ENCODE data around the gene NPHP4.

The NPHP4 gene

DNA sequence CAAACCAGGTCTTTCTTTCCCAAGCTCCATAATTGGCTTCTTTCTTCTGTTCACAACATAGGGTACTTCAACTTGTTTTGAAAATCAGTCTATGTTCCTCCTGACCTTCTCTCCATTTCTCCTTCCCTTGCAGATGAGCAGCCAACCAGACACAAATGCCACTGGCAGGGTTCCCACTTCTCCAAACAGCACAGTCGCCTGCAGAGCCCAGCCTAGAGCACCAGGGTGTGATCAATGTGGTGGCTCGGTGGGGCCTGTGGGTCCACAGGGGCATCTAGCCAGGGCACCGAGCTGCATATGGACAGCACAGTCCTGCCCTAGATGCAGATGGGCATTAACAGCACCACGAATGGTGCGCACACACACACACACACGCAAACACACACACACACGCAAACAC, 112.8 kb downstream of the NPHP4 start:
- no peak for DNase-seq (ENCODE audit: low read depth in 2 of 2)

DNA sequence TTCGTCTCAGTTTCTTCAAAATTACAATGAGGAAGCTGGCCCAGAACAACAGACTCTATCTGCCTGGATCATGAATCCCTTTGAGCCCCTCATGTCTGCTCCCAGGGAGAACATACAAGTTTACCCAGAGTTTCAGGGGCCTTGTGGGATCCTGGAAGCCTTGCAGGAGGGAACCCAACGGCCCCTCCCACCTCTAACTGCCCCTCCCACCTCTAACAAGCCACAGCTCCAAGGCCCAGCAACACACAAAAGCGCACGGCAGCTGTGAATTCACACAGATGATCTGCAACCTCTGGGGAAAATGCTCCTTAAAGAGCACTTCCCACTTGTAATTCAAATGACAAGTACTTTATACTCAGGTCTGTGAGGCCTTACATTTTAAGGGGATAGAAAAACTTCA, 113.3 kb downstream of the NPHP4 start:
- DNase-seq (ENCODE audit: low read depth in 2 of 2), result no peak

DNA sequence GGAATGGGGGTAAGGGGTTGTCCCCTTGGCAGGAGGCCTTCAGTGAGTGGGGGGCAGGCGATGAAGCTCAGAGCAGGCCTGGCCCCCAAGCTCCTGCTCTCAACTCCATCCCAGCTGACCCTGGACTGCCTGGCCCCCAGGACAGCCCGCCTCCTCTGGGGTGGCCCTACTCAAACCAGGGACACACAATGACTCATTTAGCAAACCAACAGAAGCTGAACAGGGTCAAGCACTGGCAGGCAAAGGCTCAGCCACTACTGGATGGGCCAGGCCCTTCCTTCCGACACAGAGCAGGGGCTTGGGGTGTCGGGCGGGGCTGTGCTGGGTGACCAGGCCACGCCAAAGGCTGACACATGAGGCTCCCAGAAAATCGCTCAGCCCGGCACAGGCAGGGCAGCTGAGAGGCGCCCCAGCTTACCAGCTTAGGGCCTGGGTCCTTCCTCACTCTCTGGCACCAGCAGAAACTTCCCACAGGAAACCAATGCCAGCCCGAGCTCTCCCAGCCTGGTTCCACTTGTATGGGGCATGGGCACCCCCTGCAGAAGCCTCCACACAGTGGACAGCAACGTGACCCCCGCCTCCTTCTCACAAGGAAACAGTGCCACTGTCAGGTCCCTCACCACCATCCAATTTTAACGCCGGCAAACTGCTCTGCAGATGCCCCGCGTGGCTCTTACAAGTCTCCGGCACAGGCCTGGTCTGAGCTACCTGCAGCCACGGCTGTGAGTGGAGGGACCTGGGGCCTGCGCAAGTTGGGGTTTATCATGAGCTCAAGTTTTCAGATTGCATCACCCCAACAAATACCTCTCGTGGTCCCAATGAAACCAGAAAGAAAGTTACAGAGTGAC, 114.3 kb downstream of the NPHP4 start:
- no peak for DNase-seq (ENCODE audit: low read depth in 2 of 2)

DNA sequence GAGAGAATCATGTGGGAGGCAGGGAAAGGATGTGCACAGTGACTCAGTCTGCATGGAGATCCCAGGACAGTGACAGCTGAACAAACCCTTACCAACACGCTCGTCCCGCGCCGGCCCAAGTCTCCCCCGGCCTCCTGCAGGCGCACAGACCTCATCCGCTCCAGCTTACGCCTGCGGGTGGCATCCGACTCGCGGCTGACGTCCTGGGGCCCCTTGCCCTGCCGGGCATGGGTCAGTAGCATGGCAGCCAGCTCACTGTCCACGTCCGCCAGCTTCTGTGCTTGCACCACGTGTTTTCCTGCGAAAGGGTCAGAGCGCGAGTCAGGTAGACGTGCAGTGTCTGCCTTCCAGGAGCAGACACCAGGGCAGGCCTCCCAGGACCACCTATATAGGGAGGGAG, 115.2 kb downstream of the NPHP4 start:
- no peak for DNase-seq (ENCODE audit: low read depth in 2 of 2)

DNA sequence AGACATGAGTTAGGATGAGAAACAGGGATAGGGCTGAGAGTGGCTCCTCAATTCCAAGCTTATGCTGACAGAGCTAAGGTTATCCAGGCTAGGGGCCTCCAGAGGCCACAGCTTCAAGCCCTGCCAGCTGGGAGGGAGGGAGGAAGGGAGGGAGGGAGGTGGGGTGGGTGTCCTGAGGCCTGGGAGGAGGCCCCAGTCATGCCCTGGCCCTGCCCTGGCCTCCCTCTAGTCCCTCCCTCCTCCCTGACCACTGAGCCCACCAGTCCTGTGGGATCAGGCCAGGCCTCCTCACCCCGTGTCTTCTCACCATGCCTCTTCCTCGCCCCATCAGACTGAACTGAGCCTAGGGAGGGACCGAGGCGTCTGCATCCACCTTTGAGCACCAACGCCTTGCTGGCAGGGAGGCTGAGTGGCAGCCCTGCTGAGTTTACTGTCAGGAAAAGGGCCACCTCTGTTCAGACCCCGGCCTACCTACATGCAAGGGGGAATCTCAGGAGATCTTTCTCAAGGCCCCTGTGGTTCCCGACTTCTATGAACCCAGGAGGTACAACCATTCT, 116.1 kb downstream of the NPHP4 start:
- no peak for DNase-seq (ENCODE audit: low read depth in 2 of 2)

DNA sequence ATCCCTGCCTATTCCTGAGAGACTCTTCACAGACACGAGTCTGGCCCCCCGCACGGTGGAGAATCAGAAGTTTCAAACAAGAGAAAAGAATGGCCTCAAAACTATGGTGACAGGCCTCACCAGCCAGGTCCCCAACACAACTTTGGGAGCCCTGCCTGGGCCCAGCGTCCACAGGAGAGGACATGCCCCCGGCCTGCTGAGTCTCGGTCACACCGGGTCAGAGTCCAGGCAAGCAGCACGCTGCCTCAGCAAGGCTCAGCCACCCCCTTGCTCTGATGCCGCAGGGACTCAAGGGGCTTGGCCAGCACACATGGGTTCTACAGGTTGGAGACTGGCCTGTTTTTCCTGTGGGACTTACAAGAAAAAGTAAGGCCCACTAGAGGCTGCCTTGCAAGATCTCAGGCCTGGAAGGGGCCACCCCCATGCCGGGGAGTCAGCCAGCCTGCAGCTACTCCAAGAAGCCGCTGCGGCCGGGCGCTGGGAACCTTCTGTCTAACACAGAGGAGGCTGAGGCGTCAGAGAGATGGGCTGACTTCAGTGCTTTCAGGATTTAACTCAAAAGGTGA, 116.8 kb downstream of the NPHP4 start:
- DNase-seq (ENCODE audit: low read depth in 2 of 2), result no peak

DNA sequence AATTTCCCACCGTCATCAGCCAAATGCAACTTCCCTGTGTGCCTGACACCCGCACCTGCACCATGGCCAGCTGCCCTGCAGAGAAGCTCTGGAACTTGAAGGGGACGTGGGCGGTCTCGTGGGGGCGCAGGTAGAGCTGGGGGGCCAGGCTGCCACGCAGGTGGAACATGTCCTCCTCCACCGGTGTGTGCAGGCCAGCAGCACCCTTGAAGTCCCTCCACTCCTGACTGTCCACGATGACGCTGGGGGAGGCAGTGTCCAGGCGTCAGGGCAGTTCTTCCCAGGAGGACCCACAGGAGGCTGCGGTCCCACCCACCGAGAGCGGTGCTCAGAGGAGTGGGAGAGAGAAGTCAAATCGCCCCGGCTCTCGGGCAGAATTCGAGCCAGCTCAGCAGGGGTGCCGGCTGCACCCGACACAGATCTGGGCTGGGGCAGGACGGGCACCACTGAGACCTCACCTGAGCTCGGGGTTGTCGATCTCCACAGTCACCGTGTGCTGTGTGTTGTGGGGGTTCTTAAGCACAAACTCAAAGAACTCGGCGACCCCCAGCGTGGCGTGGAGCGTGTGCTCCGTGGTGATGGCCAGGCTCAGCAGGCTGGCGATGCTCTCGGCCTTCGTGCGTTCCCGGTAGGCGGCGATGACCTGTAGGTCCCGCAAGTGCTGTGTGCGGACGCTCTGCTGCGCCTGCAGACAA, 117.7 kb downstream of the NPHP4 start:
- DNase-seq (ENCODE audit: low read depth in 2 of 2), result no peak

DNA sequence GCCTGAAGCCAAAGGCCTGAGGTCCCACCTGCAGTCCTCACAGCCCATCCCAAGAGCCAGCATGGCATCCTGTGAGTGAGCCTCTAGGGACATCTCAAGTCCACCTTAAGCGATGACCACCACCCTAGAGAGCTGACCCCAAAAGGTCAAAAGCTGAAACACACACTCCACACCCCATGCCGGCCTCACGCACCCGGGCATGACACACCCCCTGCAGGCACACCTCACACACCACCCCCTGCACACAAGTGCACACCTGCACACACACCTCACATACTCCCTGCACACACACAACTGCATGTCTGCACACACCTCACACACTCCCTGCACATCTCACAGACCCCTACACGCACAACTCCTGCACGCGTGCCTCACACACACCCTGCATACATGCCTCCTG, 118.7 kb downstream of the NPHP4 start:
- DNase-seq (ENCODE audit: low read depth in 2 of 2), result no peak

DNA sequence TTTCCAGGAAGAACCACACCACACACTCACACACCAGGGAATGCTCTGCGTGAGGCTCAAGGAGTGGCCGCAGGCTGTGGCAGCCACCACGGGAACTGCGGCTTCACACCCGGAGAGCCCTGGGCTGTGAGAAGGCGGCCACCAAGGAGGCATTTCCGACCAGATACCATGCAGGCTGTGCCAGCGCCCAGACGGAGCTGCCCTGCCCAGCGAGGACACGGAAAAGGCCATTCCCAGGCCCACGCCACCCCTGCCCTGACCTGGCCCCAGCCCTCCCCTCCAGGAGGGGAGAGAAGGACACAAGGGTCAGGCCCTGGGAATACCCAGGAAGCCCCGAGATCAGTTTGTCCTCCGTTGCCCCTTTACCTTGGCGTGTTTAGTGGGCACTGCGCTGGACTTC, 119.3 kb downstream of the NPHP4 start:
- no peak for DNase-seq (ENCODE audit: low read depth in 2 of 2)

DNA sequence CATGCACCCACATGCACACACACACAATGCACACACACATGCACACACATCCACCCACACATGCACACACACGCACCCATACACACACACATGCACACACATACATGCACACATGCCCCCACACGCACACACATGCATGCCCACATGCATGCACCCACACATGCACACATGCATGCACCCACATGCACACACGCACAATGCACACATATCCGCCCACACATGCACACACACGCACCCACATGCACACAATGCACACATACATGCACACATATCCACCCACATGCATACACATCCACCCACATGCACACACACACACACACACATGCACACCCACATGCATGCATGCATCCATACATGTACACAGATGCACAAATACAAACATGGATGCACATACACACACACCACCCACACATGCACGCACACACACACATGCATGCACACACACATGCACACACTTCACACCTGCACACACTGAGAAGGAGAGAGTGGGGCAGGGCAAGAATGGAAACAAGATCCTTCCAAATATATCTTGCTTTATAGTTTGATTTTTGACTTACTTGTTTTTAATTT, 123.2 kb downstream of the NPHP4 start:
- DNase-seq (ENCODE audit: low read depth in 2 of 2), result no peak

DNA sequence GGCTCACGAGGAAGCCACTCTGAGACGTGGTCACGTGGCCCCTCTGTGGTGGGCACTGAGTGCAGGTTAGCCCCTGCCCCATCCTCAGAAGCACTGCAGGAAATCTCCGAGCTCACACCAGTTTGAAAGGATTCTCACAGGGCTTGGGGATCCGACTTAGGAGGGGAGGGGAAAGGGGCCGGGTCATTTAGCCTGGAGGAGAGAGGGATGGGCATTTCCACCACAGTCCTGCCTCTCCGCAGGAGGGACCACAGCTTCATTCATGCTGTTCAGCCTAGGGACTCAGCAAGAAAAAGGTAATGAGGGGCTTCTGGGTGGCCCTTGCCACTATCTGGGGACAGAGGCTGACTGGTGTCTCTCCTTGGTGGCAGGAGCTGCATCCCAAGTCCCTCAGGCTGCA, 126.5 kb downstream of the NPHP4 start:
- DNase-seq (ENCODE audit: low read depth in 2 of 2), result no peak

DNA sequence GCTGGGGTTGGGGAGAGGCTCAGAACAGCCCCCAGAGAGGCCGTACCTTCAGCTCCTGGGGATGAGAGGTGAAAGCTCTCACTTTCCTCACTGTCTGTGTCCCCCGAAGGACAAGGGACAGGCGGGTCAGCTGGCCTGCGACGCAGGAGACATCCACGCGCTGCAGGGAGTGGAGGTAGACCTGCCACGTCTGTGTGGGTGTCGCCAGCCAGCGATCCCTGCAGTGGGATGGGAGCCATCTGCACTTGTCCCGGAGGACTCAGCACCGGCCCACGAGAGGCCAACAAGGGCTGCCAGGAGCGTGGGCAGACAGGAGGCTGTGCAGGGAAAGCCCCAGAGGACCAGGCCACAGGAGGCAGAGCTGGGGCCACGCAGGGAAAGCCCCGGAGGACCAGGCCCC, 127.2 kb downstream of the NPHP4 start:
- no peak for DNase-seq (ENCODE audit: low read depth in 2 of 2)

DNA sequence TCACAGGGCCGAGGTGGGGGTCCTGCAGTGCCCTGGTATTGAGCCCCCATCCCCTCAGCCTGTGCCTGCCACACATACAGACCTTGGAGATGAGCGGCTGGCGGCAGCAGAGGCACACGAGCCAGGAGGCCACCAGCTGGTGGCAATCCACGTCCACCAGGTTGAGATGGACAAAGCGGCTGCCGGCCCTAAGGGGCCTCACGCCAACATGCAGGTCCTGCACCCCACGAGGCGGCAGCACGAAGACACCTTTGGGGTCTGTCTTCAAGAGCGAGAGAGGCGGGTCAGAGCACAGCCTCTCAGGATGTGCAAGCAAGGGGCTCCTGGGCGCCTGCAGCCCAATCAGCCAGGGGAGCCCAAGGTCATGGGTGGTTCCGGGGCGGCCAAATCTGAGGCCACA, 128.0 kb downstream of the NPHP4 start:
- DNase-seq (ENCODE audit: low read depth in 2 of 2), result no peak

DNA sequence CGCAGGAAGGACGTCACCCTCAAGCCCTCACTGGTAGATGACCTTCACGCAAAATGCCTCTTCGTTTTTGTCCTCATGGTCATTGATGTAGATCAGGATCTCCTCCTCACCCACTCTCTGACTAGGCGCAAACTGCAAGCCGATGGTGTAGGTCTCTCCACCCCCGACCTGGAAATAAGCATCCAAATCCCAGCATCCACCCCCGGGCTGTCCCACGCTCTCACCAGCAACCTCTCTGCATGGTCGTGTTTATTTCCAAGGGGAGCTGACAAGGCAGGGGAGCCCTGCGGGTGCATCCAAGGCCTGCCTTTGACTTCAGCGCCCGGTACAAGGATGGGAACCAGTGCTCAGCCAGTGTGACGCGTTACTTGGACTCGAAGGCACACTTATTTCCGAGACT, 129.0 kb downstream of the NPHP4 start:
- DNase-seq (ENCODE audit: low read depth in 2 of 2), result no peak

DNA sequence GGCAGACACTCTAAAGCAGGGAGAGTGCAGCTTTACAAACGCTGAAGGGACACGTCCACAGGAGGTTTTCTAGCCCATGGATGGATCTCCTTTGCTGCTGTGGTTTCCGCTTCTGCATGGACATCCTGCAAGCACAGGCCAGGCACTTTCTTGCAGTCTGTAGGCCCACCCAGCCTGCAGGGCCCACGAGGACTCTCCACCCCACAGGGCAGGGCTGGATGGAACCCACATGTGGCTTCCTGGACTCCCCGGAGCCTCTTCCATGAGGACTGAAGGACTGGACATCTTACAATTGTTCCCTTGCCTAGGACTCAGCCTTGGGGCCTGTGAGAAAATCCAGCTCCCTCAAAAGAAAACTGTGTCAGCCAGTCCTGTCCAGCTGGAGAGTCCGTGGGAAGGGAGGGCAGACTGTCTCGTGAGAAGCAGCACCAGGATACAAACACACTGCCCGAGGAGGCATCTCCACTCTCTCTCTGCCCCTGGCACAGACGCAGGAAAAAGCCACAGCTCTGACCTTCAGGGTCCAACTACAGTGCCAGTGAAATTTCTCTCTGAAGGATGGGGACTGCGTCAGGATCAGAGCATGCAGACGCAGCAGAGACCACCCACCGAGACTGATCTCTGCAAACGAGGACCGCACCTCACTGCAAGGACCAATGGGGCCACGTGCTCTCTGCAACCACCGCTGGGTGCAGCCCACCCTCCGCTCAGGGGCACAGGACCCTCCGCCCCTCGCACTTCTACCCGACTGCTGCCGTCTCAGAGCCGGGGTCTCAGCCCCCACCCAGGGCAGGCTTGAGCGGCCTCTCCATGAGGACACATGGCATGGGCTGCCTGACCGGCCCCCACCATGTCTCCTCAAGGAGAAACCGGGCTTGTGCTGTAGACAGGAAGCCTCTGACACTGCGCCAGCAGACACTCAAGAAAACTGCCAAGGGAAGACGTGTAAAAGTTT, 130.1 kb downstream of the NPHP4 start:
- no peak for DNase-seq (ENCODE audit: low read depth in 2 of 2)

DNA sequence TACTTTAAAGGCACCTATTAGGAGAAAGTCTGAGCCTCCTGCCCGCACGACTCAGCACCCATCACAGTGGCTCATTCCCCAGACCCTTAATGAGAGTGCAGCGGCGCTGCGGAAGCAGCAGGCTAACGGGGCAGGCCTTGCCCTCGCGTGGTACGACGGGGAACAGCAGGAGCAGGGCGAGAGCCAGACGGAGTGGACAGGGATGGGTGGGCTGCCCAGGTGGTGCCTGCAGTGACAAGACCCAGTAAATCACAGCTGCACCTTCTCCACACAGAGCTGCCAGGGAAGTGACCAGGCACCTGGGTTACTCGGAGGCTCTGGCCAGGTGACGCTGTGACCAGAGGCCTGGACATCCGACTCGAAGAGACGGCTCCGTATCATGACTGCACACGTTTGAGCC, 131.9 kb downstream of the NPHP4 start:
- no peak for DNase-seq (ENCODE audit: low read depth in 2 of 2)

DNA sequence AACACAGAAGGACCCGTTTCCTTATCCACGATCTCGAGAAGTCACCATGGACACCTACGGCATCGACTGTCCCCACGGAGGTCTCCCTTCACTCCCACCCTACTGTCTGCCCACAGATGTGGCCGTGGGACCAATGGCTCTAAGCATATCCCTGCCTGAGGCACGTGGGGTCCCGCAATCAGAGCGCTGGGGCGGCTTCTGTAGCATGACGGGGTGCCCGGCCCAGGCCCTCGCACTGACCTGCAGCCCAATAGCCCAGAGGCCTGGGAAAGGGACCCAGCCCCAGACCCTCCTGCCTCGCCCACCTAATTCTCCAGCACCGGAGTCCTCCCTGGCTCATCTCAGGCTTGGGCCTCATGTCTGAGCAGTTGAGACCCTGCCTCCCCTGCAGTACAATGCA, 132.5 kb downstream of the NPHP4 start:
- DNase-seq (ENCODE audit: low read depth in 2 of 2), result no peak

DNA sequence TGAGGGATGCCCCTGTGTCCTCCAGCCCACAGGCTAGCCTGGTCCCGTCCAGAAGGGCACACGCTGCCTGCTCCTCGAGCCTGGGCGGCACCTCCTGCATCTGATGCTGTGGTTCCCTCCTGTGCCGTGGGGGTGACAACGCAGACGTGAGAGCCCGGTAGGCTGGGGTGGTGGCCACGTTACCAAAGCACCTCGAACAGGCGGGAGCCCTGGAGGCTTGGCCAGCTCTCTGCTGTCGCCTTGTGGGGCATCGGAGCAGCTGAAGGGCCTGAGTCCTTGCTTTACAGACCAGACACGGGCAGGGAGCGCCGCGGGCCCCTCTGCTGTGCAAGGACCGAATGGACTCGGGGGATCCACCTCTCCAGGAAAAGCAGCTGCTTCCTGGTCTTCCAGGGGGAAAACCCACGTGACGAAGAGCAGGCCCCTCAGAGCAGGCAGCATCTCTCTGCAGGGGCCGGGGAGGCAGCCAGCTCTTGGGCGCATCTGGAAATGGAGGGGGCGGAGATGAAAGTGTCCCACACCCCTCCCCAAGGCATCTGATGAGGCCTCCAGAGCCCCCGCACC, 133.3 kb downstream of the NPHP4 start:
- DNase-seq (ENCODE audit: low read depth in 2 of 2), result no peak

DNA sequence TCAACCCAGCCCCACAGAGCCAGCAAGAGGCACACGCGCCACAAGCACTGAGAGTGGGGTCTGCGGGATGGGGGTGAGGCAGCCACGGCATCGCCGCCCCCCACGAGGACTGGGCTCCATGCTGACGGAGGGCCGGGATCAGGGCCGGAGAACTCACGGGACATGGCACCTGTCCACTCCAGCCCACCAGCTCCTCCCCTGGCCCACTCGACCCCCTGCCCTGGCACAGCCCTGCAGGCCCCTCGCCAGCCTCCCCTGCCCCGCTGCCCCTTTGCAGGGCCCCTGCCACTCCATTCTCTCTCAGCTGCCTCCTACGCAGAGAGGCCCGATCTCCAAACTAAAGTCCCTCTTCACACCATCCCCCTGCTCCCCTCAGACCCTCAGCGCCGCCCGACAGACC, 134.0 kb downstream of the NPHP4 start:
- DNase-seq (ENCODE audit: low read depth in 2 of 2), result no peak

DNA sequence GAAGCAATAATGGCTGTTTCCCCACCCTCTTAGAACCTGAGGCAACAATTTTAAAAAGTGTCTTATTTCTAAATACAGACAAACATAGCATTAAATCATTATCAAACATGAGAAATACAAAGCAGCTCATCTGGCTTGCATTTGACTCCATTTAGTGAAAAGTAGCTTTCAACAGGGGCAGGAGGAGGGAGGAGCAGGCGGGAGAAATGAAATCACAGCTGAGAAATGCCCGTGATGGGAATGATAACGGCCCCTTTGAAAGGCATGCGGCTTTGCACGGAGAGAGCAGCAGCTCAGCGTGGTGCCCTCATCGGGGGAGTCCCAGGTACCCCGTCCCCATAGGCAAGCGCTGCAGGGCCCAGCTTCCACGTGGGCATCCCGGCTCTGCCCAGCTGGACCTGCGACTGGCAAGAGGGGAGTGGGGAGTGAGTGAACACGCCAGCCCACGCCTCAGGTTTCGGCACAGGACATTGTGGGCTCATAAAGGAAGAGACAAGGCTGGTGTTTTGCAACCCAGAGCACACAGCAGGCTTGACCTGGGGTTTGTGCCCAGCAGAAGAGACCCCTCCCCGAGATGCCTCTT, 134.6 kb downstream of the NPHP4 start:
- no peak for DNase-seq (ENCODE audit: low read depth in 2 of 2)

DNA sequence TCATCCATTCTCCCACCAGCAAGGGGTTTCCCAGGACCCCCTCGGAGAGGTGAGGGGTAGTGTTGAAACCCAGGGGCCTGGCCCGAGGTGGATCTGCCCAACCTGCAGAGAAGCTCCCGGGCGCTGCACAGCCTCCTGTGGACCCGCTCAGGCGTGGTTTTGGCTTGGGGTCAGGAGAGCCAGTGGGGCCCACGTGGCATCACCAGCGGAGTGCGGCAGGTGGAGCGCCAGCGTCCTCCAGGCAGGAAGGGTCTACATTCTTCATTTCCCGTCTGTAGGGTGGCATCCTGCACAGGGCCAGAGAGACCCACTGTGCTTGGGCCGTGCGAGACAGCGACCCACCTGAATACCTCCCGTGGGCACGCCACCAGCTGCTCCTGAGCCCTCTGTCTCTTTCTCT, 135.2 kb downstream of the NPHP4 start:
- DNase-seq (ENCODE audit: low read depth in 2 of 2), result no peak
